Measurements from ENCODE around the gene MUC4. TPM values are rescaled to one million over a fixed set of nuclear protein-coding genes. Genes with fewer than 3 reads are reported as not detected.

Gene MUC4, protein sequence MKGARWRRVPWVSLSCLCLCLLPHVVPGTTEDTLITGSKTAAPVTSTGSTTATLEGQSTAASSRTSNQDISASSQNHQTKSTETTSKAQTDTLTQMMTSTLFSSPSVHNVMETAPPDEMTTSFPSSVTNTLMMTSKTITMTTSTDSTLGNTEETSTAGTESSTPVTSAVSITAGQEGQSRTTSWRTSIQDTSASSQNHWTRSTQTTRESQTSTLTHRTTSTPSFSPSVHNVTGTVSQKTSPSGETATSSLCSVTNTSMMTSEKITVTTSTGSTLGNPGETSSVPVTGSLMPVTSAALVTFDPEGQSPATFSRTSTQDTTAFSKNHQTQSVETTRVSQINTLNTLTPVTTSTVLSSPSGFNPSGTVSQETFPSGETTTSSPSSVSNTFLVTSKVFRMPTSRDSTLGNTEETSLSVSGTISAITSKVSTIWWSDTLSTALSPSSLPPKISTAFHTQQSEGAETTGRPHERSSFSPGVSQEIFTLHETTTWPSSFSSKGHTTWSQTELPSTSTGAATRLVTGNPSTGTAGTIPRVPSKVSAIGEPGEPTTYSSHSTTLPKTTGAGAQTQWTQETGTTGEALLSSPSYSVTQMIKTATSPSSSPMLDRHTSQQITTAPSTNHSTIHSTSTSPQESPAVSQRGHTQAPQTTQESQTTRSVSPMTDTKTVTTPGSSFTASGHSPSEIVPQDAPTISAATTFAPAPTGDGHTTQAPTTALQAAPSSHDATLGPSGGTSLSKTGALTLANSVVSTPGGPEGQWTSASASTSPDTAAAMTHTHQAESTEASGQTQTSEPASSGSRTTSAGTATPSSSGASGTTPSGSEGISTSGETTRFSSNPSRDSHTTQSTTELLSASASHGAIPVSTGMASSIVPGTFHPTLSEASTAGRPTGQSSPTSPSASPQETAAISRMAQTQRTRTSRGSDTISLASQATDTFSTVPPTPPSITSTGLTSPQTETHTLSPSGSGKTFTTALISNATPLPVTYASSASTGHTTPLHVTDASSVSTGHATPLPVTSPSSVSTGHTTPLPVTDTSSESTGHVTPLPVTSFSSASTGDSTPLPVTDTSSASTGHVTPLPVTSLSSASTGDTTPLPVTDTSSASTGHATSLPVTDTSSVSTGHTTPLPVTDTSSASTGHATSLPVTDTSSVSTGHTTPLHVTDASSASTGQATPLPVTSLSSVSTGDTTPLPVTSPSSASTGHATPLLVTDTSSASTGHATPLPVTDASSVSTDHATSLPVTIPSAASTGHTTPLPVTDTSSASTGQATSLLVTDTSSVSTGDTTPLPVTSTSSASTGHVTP (N-terminal part only)
- 10 to 100 TPM in 2 of 4 donors, 1 to 10 TPM in 2; 5.8 to 23.1 (median 13.0) TPM for total RNA-seq

DNA sequence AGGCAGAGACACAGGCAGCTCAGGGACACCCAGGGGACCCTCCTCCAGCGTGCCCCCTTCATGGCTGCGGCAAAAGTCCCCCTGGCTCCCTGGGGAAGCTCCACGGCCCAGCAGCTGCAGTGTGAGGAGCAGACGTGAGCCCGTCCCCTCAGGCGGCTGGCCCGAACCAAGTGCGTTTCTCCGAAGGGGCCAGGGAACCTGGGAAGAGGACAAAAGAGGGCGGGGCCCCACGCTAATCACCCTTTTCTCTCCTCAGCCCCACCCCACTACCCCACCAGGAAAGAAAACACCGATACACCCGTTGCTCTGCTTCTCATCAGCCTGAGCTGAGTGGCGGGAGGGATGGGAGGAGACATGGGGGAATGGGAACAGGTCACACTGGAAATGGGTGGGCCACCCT lies at the start of gene MUC4:
Gene MUC4, minus strand, starts transcription at position 174 of the 400 bp plus-strand sequence. Its CDS starts 112 bp downstream, at position 62.
- Histone ChIP-seq H3K27me3 (no peaks in the 10 kb centered on the region), H3K36me3 (no peaks in the 10 kb centered on the region), H3K4me1 (no peaks in the 10 kb centered on the region), H3K4me3 (peak within 1 kb of the TSS in 1 of 4 donors; percentile 29), H3K9me3 (no peaks in the 10 kb centered on the region), H3K27ac (no peak within 1 kb of the TSS)
- TF ChIP-seq, protein P1, sequence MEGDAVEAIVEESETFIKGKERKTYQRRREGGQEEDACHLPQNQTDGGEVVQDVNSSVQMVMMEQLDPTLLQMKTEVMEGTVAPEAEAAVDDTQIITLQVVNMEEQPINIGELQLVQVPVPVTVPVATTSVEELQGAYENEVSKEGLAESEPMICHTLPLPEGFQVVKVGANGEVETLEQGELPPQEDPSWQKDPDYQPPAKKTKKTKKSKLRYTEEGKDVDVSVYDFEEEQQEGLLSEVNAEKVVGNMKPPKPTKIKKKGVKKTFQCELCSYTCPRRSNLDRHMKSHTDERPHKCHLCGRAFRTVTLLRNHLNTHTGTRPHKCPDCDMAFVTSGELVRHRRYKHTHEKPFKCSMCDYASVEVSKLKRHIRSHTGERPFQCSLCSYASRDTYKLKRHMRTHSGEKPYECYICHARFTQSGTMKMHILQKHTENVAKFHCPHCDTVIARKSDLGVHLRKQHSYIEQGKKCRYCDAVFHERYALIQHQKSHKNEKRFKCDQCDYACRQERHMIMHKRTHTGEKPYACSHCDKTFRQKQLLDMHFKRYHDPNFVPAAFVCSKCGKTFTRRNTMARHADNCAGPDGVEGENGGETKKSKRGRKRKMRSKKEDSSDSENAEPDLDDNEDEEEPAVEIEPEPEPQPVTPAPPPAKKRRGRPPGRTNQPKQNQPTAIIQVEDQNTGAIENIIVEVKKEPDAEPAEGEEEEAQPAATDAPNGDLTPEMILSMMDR (IDR thresholded peaks at IDR 0.05) = no peak
- peak in 1 of 2 donors; percentile 17 for TF ChIP-seq POLR2A (IDR thresholded peaks at IDR 0.05)
- DNase-seq = peak in 1 of 3 donors; percentile 67

DNA sequence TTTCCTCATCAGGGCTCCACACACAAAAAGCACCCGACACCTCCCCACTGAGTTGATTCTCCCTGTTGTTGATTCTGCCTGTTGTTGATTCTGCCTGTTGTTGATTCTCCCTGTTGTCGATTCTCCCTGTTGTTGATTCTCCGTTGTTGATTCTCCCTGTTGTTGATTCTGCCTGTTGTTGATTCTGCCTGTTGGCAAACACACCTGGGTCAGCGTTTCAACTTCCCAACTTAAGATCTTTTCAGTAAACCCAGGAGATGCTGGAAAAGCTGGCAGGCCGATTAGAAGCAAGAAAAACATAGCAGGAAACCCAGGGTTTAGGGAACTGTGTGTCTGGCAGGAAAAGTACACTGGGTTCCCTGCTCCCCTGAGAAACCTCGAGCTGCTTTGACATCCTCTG lies 48.7 kb upstream of the MUC4 start:
- Histone ChIP-seq H3K4me1 (peaks cover 0 to 15% (median 0%) of the 10 kb centered on the region in 4 donors), H3K9me3 (no peaks in the 10 kb centered on the region), H3K4me3 (no peak overlapping the region), H3K27ac (no peak overlapping the region), H3K36me3 (no peaks in the 10 kb centered on the region), H3K27me3 (no peaks in the 10 kb centered on the region)
- TF ChIP-seq, protein P1 (IDR thresholded peaks at IDR 0.05) = no peak
- no peak for TF ChIP-seq POLR2A (IDR thresholded peaks at IDR 0.05)
- DNase-seq = peak in 1 of 3 donors; percentile 1

DNA sequence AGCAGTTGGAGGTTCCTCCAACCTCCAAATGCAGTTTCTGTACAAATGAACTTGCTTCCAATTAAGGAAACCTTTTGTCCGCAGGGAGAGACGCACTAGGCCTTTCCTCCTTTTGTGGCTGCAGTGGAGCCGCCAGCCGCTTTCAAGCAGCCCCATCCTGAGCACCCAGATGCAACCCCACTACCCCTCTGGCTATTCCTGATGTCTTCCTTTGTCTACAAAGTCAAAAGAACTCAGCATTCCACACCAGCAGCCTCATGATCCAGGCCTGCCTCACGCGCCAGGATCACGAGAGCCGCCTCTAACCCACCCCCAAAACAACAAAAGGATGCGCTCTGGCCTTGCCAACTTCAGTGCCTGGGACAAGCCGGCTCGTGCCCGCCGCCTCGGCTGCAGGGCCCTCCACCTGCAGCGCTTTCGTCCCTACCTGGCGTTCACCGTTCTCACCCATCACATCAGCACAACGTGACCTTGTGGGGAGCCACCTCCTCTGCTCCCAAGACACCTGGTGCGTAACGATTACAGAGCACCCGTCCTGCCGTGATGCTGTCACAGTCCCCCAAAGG lies 48.2 kb upstream of the MUC4 start:
- Histone ChIP-seq H3K4me3 (no peak overlapping the region), H3K36me3 (no peaks in the 10 kb centered on the region), H3K9me3 (no peaks in the 10 kb centered on the region), H3K4me1 (peaks cover 0 to 15% (median 0%) of the 10 kb centered on the region in 4 donors), H3K27me3 (no peaks in the 10 kb centered on the region), H3K27ac (no peak overlapping the region)
- TF ChIP-seq, protein P1 (IDR thresholded peaks at IDR 0.05) = no peak
- no peak for TF ChIP-seq POLR2A (IDR thresholded peaks at IDR 0.05)
- peak in 1 of 3 donors; percentile 44 for DNase-seq

DNA sequence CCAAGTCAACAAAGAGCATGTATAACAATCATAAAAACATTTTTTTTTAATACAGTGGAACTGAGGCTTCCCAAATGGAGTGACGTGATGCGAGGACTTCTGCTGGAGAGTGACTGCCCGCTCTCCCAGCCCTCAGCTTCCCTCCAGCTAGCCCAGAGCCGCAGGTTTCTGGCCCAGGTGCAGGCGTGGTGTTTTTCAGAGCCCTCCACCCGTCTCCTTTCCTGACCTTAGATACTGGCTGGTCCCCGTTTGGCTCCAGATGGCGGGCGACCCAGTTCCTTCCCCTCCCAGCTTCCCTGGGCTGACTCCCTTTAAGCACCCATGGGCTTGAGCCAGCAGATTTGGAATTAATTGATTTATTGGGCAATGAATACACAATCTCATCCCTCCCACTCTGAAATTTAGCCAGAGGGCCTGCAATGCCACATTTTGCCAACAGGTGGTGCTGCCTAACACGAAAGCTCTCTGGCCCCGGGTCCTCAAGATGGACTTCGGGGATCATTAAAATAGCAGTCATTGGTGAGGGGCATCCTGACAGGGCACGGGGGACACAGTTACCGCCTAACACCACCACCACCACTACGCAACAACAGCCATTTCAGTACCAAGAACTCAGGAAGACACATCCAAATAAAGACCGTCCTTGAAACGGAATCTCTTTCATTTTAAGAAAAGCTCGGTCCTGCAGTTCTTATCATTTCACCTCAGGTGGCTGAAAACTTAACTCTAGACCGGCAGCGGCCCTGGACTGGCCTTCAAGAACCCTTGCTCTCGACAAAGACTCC lies 47.5 kb upstream of the MUC4 start:
- Histone ChIP-seq H3K4me3 (no peak overlapping the region), H3K27ac (no peak overlapping the region)

More for the DNA sequence above, 47.5 kb upstream of the MUC4 start:
- H3K36me3 ChIP-seq = no peaks in the 10 kb centered on the region
- peak; percentile 75 to 91 (median 80) for DNase-seq
- H3K9me3 ChIP-seq = no peaks in the 10 kb centered on the region
- peaks cover 0 to 15% (median 0%) of the 10 kb centered on the region in 4 donors for H3K4me1 ChIP-seq
- no peaks in the 10 kb centered on the region for H3K27me3 ChIP-seq
- TF ChIP-seq, protein P1 (IDR thresholded peaks at IDR 0.05) = peak; percentile 91 to 99 (median 94)
- TF ChIP-seq POLR2A (IDR thresholded peaks at IDR 0.05) = no peak

Data from Peyer's patch (tissue), 4 donors.